Skin epidermis (tissue), 12 donors: ENCODE results near the gene OR10J1.
"Not testable (repeated sequence)": the region's sequence is repeated elsewhere in the genome, so short reads cannot be mapped to it uniquely, and the experiment has no call there.

ENCODE experiments used
- H3K27ac ChIP-seq, 21 experiments: fragments of 200-600 bp; sonication (generic) in 11 of 21; one replicate each; pipeline ENCODE4 v1.5.0; 2020; ENCODE audit warnings: mild to moderate bottlenecking in 3 of 21, inconsistent platforms in 2 of 21, moderate library complexity in 2 of 21
- H3K4me3 ChIP-seq, 7 experiments: fragments of 200-600 bp; sonication (generic) in 2 of 7; one replicate each; pipeline ENCODE4 v1.5.0; 2020; ENCODE audit warnings: inconsistent platforms in 2 of 7, mild to moderate bottlenecking in 2 of 7, moderate library complexity in 1 of 7

Gene OR10J1, protein sequence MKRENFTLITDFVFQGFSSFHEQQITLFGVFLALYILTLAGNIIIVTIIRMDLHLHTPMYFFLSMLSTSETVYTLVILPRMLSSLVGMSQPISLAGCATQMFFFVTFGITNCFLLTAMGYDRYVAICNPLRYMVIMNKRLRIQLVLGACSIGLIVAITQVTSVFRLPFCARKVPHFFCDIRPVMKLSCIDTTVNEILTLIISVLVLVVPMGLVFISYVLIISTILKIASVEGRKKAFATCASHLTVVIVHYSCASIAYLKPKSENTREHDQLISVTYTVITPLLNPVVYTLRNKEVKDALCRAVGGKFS

GRCh38 chr1:159439422-159439821, at the start of gene OR10J1:
TSS of gene OR10J1 (plus strand) at chr1:159439722. CDS start at chr1:159439792, 70 bp downstream.
- no peak within 1 kb of the TSS for H3K4me3 ChIP-seq
- H3K27ac ChIP-seq, result peak within 1 kb of the TSS in 1 of 21 experiments; percentile 72

GRCh38 chr1:159406821-159407220, 32.7 kb upstream of the OR10J1 start:
- no peak overlapping the region for H3K4me3 ChIP-seq

DNA sequence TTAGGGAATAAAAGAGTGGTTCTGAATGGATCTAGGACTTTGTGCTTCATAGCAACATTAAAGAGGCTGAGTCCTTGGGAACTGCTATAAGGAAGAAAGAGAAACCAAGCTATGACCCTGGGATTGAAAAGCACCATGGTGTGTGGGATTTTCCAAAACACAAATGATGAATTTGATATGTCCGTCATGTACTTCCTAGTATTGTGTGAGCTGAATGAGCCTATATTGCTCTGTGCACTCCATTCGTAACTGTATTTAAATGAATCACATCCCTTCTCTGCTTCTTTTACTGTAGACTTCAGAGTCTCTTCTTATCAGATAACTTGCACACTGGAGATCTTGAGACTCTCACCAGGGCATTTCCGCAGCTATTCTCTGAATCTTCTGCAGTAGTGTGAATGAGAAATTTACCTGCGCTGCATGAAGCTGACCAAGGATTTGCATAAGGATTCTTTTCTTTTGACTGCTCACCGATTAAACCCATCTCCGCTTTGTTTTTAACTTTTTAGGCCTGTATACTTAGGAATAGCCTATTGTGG, 30.6 kb upstream of the OR10J1 start:
- no peak overlapping the region for H3K4me3 ChIP-seq
- no peak overlapping the region for H3K27ac ChIP-seq

More at GRCh38 chr1:159406821-159407220, 32.7 kb upstream of the OR10J1 start:
- peak overlapping the region in 1 of 21 experiments; percentile 25 for H3K27ac ChIP-seq

GRCh38 chr1:159421821-159422220, 17.7 kb upstream of the OR10J1 start:
- no peak overlapping the region for H3K4me3 ChIP-seq

GRCh38 chr1:159428536-159428935, 11.0 kb upstream of the OR10J1 start:
- Histone ChIP-seq H3K4me3 (no peak overlapping the region), H3K27ac (peak overlapping the region in 2 of 21 experiments; percentile 6 to 12)

More at GRCh38 chr1:159421821-159422220, 17.7 kb upstream of the OR10J1 start:
- H3K27ac ChIP-seq, result no peak overlapping the region

DNA sequence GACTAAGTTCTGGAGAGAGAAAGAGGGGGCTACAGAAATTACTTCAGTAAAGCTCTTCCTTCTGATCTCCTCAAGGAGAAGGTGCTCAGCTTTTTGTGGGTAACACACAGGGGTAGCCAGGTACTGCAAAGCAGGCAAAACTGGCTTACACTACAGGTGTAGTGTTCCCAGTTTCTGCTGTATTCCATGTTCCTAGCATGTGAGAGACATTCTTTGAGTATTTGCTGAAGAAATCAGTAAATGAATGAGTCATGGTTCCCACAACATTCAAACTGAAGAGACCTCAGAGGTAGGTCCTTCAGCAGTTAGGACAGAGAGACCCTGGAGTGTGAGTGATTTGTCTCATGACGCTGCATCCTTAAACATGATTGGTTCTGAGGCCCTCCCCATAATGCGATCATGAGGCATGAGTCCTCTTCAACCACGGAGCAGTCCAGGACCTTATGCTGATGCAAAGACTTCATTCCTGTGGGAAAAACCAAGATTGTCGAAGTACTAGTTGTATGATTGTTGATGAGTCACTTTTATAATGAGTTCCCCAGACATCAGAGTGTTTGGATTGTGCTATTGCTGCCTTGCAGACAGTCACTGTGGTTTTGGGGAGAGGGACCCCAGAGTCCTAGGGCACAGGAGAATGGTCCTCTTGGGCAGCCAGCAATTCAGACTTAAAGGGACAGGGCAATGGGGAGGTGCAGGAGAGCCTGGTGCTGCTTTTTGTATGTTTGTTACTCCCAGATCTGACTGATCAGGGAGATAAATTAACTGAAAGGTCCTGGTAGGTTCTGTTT, 10.3 kb upstream of the OR10J1 start:
- Histone ChIP-seq H3K27ac (peak overlapping the region in 3 of 21 experiments; percentile 14 to 48 (median 43)), H3K4me3 (no peak overlapping the region)

DNA sequence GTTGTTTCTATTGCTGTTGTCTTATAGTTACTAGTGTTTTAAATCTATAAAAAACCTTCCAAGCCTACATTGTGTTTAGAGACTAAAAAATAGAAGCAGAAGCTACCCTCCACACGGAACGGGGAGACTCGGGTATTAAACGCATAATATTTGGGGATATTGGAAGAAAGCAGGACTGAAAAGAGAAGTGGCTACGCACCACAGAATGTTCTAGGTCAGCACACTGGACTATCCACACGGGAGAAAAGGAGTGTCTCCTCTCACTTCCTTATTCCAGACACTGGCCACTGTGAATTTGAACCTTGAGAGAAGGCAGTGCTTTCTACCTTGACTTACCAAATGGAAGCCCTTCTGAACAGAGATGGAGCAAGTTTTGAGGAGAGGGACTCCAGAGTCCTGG, 8.5 kb upstream of the OR10J1 start:
- H3K27ac ChIP-seq, result peak overlapping the region in 1 of 21 experiments; percentile 48
- H3K4me3 ChIP-seq, result no peak overlapping the region

- H3K4me3 ChIP-seq, result no peak within 1 kb of the TSS
- H3K27ac ChIP-seq, result no peak within 1 kb of the TSS
These were observed 7.6 kb upstream of the OR10J1 start, which contains the start of gene OR10J4 for GRCh38 chr1:159431904-159432303. TSS of gene OR10J4 (plus strand) at chr1:159432204.

DNA sequence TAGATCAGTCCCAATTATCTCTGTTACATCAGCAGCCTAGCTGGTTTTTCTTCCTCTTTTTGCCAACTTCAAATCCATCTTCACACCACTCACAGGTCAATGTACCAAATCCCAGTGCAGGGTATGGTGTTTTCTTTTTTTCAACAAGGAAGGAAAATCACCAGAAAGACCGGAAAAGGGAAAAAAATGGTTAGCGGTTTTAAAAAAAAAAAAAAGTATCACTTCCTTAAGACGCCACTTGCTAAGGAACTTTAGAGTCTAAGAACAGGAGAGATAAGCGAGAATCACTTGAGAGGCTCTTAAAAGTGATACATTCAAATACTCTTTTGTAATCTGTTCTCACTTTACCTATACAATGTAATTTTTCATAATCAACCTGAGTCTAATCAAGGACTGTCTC, 3.1 kb upstream of the OR10J1 start:
- H3K4me3 ChIP-seq, result no peak overlapping the region

GRCh38 chr1:159441360-159441759, 1.8 kb downstream of the OR10J1 start:
- peak overlapping the region in 4 of 21 experiments; percentile 0 to 72 (median 25) for H3K27ac ChIP-seq

More for the DNA sequence above, 3.1 kb upstream of the OR10J1 start:
- no peak overlapping the region for H3K27ac ChIP-seq

GRCh38 chr1:159442428-159442827, 2.9 kb downstream of the OR10J1 start:
- H3K4me3 ChIP-seq, result no peak overlapping the region
- peak overlapping the region in 1 of 21 experiments; percentile 12 for H3K27ac ChIP-seq

More at GRCh38 chr1:159441360-159441759, 1.8 kb downstream of the OR10J1 start:
- no peak overlapping the region for H3K4me3 ChIP-seq

DNA sequence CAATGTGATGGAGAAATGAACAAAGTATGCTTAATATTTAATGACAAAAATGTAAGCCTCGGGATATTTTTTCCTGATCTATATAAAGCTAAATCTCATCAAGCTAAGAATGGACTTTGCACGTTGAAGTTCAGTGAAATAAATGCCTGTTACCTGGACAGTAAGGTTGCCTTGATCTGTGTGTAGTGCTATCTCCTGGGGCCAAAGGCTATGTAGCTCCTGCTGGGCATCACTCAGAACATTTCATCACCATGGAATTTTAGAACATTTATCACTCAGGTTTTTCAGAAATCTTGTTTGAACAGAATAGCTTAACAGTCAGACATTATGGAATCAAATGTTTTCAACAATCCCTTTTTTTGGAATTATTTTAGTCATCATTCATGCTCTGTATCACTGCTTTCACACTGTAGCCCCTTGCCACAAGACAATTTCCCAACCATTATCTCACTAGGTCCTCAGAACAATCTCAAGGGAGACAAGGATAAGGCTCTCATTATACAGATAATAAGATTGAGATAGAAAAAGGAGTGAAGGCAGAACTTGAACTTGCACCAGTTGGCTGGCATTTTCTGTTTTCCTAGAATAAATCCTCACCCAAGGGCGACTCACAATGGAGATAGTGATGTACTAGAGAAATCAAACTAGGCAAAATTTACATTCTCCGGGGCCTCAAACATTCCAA, 3.7 kb downstream of the OR10J1 start:
- no peak overlapping the region for H3K27ac ChIP-seq
- no peak overlapping the region for H3K4me3 ChIP-seq

GRCh38 chr1:159444511-159444910, 5.0 kb downstream of the OR10J1 start:
- Histone ChIP-seq H3K4me3 (no peak overlapping the region), H3K27ac (no peak overlapping the region)

- Histone ChIP-seq H3K27ac (no peak overlapping the region), H3K4me3 (no peak overlapping the region)
These were observed 8.7 kb downstream of the OR10J1 start for GRCh38 chr1:159448181-159448580.

DNA sequence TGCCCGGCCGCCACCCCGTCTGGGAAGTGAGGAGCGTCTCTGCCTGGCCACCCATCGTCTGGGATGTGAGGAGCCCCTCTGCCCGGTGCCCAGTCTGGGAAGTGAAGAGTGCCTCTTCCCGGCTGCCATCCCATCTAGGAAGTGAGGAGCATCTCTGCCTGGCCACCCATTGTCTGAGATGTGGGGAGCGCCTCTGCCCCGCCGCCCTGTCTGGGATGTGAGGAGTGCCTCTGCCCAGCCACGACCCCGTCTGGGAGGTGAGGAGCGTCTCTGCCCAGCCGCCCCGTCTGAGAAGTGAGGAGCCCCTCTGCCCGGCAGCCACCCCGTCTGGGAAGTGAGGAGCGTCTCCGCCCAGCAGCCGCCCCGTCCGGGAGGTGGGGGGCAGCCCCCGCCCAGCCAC, 10.1 kb downstream of the OR10J1 start:
- H3K27ac ChIP-seq, H3K4me3 ChIP-seq: not testable (repeated sequence)

GRCh38 chr1:159459551-159459950, 20.0 kb downstream of the OR10J1 start:
- Histone ChIP-seq H3K4me3 (no peak overlapping the region), H3K27ac (no peak overlapping the region)

DNA sequence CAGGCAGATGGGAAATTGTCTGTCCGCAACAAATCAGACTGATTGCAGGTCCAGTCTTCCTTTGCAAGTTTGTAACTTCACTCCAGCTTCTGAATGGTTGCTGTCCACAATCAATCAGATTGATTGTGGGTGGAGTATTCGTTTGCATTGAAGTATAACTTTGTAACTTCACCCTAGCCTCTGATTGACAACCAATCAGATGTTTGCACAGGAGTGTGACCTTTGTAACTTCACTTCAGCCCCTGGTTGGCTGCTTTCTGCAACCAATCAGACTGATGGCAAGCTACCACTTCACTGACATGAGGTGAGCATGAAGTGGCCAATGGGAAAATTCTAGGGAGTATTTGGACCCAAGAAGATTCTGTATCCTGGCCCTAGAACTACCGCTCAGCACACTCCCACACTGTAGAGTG, 25.7 kb downstream of the OR10J1 start:
- H3K4me3 ChIP-seq, result no peak overlapping the region
- H3K27ac ChIP-seq, result no peak overlapping the region

GRCh38 chr1:159468321-159468720, 28.8 kb downstream of the OR10J1 start:
- H3K27ac ChIP-seq, result no peak overlapping the region
- no peak overlapping the region for H3K4me3 ChIP-seq

DNA sequence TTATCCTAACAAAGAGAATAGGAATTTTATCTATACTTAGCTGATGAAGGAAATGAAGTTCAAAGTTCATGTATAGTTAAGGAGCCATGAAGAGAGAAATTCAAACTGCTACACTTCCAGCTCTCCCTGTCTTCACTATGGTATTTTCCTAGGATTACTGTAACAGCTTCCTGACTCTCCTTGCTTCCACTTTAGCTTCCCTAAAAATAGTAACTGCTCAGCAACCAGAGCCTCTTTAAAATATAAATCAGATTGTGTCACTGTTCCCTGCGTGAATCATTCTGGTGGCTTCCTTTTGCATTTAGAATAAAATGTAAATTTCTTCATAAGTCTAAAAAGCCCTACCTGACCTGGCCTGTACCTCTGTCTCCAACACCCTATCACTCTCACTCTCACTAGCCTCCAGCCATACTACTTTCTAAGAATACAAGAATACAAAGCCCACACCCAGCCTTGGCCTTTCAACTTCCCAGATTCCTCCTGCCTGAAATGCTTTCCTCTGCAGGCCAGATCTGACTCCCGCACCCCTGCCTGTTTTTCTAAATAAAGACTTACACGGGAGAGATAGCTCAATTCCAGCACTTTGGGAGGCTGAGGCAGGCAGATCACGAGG, 30.5 kb downstream of the OR10J1 start:
- H3K4me3 ChIP-seq, result no peak overlapping the region
- H3K27ac ChIP-seq, result peak overlapping the region in 1 of 21 experiments; percentile 39
